LoVo (cell line): ENCODE data around the gene UROC1.
A peak's percentile ranks its signal among the peaks of the same experiment; 100 is the strongest.

Experiments
- DNase-seq: peaks from one replicate; pipeline ENCODE4 v3.0.0-alpha.2; 2016; ENCODE audit warnings: low spot score

UROC1 gene

GRCh38 chr3:126478581-126479310 is 38.8 kb downstream of the UROC1 start:
- DNase-seq: no peak

GRCh38 chr3:126477061-126477380 is 40.6 kb downstream of the UROC1 start:
- DNase-seq: no peak

GRCh38 chr3:126476166-126477060 is 41.2 kb downstream of the UROC1 start:
- no peak for DNase-seq

- DNase-seq: peak; percentile 96
Observed at GRCh38 chr3:126475413-126476114, 42.0 kb downstream of the UROC1 start, which contains the start of gene ZXDC. TSS of gene ZXDC (minus strand) at chr3:126475891. CDS start at chr3:126475865, 26 bp downstream.

GRCh38 chr3:126474498-126475412 is 42.8 kb downstream of the UROC1 start:
- DNase-seq: peak; percentile 46

GRCh38 chr3:126473292-126474168 is 44.0 kb downstream of the UROC1 start:
- DNase-seq: no peak

- DNase-seq: peak; percentile 18
Observed at GRCh38 chr3:126472277-126473006, 45.1 kb downstream of the UROC1 start.

GRCh38 chr3:126469479-126469878 is 48.1 kb downstream of the UROC1 start:
- no peak for DNase-seq

- DNase-seq: no peak
Observed at GRCh38 chr3:126468028-126468891, 49.3 kb downstream of the UROC1 start.

- no peak for DNase-seq
Observed at GRCh38 chr3:126467611-126467955, 50.0 kb downstream of the UROC1 start.

- no peak for DNase-seq
Observed at GRCh38 chr3:126466886-126467610, 50.5 kb downstream of the UROC1 start.

- no peak for DNase-seq
Observed at GRCh38 chr3:126465928-126466544, 51.5 kb downstream of the UROC1 start.

GRCh38 chr3:126464997-126465396 is 52.6 kb downstream of the UROC1 start:
- DNase-seq: no peak

GRCh38 chr3:126464494-126464893 is 53.1 kb downstream of the UROC1 start:
- DNase-seq: no peak

- no peak for DNase-seq
Observed at GRCh38 chr3:126464093-126464492, 53.5 kb downstream of the UROC1 start.

GRCh38 chr3:126463521-126463920 is 54.1 kb downstream of the UROC1 start:
- DNase-seq: no peak

- DNase-seq: no peak
Observed at GRCh38 chr3:126461450-126462070, 56.0 kb downstream of the UROC1 start.
